ENCODE results near the gene PKD1L1. TPM values are rescaled to one million over a fixed set of nuclear protein-coding genes. Genes with fewer than 3 reads are reported as not detected.
A peak's percentile ranks its signal among the peaks of the same experiment; 100 is the strongest.

PKD1L1 gene
- polyA plus RNA-seq, 2 of the 4 experiments (the other 2 are of a cell fraction) = 0.21 TPM

DNA sequence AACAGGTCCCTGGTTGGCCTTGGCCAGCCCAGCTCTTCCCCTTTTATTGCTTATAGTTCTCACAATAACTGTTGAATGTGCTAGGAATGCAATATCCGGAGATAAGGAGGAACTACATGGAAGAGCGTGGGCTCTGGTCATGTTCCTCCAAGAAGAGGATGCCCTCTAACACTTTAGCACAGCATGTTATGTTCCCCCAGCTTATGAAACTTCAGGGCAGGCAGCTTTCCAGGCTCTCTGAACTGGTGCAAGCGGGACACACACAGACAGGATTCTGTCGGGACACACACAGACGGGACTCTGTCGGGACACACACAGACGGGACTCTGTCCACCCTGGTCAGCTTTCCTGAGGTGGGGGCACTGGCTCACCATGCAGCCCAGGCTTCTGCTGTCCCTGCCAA lies 141.6 kb downstream of the PKD1L1 start:
- peaks cover 12% of the 10 kb centered on the region for H3K4me1 ChIP-seq
- no peak overlapping the region for H3K4me3 ChIP-seq
- no peak for DNase-seq (ENCODE audit: low read depth in 1 of 2, low spot score in 1 of 2)
- 85% methylated on average over 6 of the region's 7 CpGs for whole genome bisulfite sequencing (ENCODE audit: missing lambda C conversion rate)
- ChIA-PET POLR2A (no interaction called here), CTCF (interaction anchor here (1.6 to 4.1 kb wide), 2 partner anchors 12 to 138 kb away, joined by 4 to 23 read pairs; no protein-coding TSS in a partner anchor)
- FAIRE-seq = no peak
- no peaks in the 10 kb centered on the region for H3K9me3 ChIP-seq
- H3K4me2 ChIP-seq = no peak overlapping the region
- peak overlapping the region; percentile 37 to 76; a peak in 5 of 6 replicates for H3K27ac ChIP-seq
- no peak for TF ChIP-seq ZC3H11A (IDR thresholded peaks at IDR 0.05)
- ATAC-seq = peak in 1 of 2 experiments; percentile 15; a peak in 3 of 6 replicates

DNA sequence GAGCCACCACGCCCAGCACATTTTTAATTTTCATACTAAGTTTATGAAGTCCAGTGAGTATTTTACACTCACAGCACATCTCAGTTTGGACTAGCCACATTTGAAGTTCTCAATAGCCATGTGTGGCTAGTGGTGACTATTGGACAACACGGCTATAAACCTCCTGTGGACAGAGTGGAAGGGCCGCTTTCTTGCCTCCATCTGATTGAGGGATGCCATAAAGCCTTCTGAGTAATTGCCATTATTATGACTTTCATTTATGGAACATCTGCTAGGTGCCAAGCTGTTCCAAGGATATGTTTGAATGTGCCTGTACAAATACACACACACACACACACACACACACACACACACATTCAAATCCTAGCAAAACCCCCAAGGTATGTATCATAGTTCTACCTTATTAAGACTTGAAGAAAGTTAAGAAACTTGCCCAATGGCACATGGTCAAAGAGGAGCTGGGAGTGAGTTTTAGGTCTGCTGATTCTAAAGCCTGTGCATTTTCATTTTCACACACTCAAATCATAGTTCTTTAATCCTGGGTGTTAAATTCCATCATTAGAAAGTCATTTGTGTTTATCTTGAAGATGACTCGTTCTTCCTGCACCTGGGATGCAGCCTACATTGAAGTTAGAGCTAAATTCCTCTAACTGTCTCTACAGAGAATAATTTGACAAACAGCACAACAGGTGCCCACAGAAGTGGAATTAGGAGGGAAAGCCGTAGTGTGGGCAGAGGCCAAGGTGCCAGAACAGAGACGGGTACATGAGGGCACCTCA lies 143.3 kb downstream of the PKD1L1 start:
- Histone ChIP-seq H3K9me3 (no peaks in the 10 kb centered on the region), H3K4me1 (peaks cover 12% of the 10 kb centered on the region), H3K4me2 (no peak overlapping the region), H3K4me3 (no peak overlapping the region), H3K27ac (peak overlapping the region in 1 of 2 experiments; percentile 76; a peak in 4 of 6 replicates)
- ChIA-PET CTCF (interaction anchor here (0.8 to 4.1 kb wide), 5 partner anchors 9 to 45 kb away, joined by 3 to 23 read pairs (median 6); no protein-coding TSS in a partner anchor), POLR2A (no interaction called here)
- TF ChIP-seq POLR2AphosphoS2 (conservative IDR thresholded peaks at IDR 0.05; ENCODE audit: low read length) = no peak
- TF ChIP-seq KDM5A (IDR thresholded peaks at IDR 0.05) = no peak
- no peak for TF ChIP-seq JUNB (IDR thresholded peaks at IDR 0.05)
- no peak for TF ChIP-seq NR3C1 (IDR thresholded peaks at IDR 0.05)
- no peak for TF ChIP-seq CEBPB (IDR thresholded peaks at IDR 0.05)
- TF ChIP-seq FOSL2 (IDR thresholded peaks at IDR 0.05) = no peak
- no peak for TF ChIP-seq FOSL2 (CRISPR knock-in tag; IDR thresholded peaks at IDR 0.05)
- TF ChIP-seq, protein P1, sequence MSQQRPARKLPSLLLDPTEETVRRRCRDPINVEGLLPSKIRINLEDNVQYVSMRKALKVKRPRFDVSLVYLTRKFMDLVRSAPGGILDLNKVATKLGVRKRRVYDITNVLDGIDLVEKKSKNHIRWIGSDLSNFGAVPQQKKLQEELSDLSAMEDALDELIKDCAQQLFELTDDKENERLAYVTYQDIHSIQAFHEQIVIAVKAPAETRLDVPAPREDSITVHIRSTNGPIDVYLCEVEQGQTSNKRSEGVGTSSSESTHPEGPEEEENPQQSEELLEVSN (IDR thresholded peaks at IDR 0.05; ENCODE audit: borderline replicate concordance, low read depth) = no peak
- TF ChIP-seq, protein P2, sequence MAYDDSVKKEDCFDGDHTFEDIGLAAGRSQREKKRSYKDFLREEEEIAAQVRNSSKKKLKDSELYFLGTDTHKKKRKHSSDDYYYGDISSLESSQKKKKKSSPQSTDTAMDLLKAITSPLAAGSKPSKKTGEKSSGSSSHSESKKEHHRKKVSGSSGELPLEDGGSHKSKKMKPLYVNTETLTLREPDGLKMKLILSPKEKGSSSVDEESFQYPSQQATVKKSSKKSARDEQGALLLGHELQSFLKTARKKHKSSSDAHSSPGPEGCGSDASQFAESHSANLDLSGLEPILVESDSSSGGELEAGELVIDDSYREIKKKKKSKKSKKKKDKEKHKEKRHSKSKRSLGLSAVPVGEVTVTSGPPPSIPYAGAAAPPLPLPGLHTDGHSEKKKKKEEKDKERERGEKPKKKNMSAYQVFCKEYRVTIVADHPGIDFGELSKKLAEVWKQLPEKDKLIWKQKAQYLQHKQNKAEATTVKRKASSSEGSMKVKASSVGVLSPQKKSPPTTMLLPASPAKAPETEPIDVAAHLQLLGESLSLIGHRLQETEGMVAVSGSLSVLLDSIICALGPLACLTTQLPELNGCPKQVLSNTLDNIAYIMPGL (CRISPR knock-in tag; IDR thresholded peaks at IDR 0.05; ENCODE audit: borderline replicate concordance) = no peak
- no peak for TF ChIP-seq HDAC2 (IDR thresholded peaks at IDR 0.05)
- no peak for TF ChIP-seq EHMT2 (IDR thresholded peaks at IDR 0.05; ENCODE audit: low read depth)
- no peak for TF ChIP-seq ZNF302 (CRISPR knock-in tag; IDR thresholded peaks at IDR 0.05)
- TF ChIP-seq, protein P3, sequence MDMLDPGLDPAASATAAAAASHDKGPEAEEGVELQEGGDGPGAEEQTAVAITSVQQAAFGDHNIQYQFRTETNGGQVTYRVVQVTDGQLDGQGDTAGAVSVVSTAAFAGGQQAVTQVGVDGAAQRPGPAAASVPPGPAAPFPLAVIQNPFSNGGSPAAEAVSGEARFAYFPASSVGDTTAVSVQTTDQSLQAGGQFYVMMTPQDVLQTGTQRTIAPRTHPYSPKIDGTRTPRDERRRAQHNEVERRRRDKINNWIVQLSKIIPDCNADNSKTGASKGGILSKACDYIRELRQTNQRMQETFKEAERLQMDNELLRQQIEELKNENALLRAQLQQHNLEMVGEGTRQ (IDR thresholded peaks at IDR 0.05) = no peak
- TF ChIP-seq RCOR1 (IDR thresholded peaks at IDR 0.05; ENCODE audit: low read depth, low read length) = no peak
- FAIRE-seq (peak; percentile 23), ATAC-seq (no peak), DNase-seq (ENCODE audit: low read depth in 1 of 2, low spot score in 1 of 2) (no peak)
- 78% methylated on average over 6 of the region's 6 CpGs for WGBS (ENCODE audit: missing lambda C conversion rate)

DNA sequence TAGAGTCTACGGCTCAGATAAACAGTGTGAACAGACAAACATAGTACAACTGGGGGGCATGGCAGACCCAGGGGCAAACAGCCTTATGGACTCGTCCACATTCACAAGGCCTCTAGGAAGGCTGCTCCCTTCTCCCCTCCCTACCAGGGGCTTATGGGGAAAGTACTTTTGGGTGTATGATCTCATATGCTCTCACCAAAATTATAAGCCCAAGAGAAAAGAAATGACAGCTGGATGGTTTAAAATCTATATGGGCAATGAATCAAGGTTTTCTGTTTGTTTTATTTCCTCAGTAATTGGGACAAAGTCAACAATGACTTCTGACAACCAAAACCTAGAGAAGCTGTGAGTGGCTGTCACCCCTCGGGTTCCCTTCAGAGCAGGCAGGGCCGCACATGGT lies 144.4 kb downstream of the PKD1L1 start:
- Histone ChIP-seq H3K4me2 (no peak overlapping the region), H3K4me1 (peaks cover 12% of the 10 kb centered on the region), H3K4me3 (no peak overlapping the region), H3K9me3 (no peaks in the 10 kb centered on the region), H3K27ac (peak overlapping the region in 1 of 2 experiments; percentile 63; a peak in 3 of 6 replicates)
- 89% methylated on average over 4 of the region's 4 CpGs for WGBS (ENCODE audit: missing lambda C conversion rate)
- POLR2A ChIA-PET = no interaction called here
- DNase-seq (ENCODE audit: low read depth in 1 of 2, low spot score in 1 of 2) (no peak), FAIRE-seq (no peak), ATAC-seq (no peak)
- TF ChIP-seq, protein P4, sequence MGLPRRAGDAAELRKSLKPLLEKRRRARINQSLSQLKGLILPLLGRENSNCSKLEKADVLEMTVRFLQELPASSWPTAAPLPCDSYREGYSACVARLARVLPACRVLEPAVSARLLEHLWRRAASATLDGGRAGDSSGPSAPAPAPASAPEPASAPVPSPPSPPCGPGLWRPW (IDR thresholded peaks at IDR 0.05) = no peak
- TF ChIP-seq POLR2A (IDR thresholded peaks at IDR 0.05; ENCODE audit: low read length) (no peak), SREBF2 (IDR thresholded peaks at IDR 0.05) (no peak)
- CTCF ChIA-PET = interaction anchor here (4.1 kb wide), 1 partner anchor 15 kb away, joined by 23 read pairs; no protein-coding TSS in a partner anchor
